Lung (tissue), 12 donors: ENCODE results near the gene BRD3. TPM values are rescaled to one million over a fixed set of nuclear protein-coding genes. Genes with fewer than 3 reads are reported as not detected.

Experiments
- ATAC-seq: fragments of 200-7000 bp; cut with Tn5 transposase; one replicate; pipeline ENCODE4 v1.9.1; 2020; ENCODE audit warnings: moderate number of reproducible peaks; ENCODE audit not compliant: insufficient read depth, low FRiP score
- DNase-seq, 3 donors: peaks; one replicate each; pipeline ENCODE4 v3.0.0-alpha.2; 2013 to 2017
- H3K27ac ChIP-seq, 2 donors: one replicate each; pipeline ENCODE4 v1.5.1; 2013; ENCODE audit warnings: mild to moderate bottlenecking in 2 of 2, moderate library complexity in 2 of 2, control low read depth in 1 of 2, inconsistent platforms in 1 of 2, low read depth in 1 of 2, low read length in 1 of 2
- H3K27me3 ChIP-seq, 3 donors: one replicate each; pipeline ENCODE4 v1.5.1; 2013; ENCODE audit warnings: low read length in 2 of 3; ENCODE audit not compliant: control insufficient read depth in 3 of 3, insufficient read depth in 3 of 3
- H3K36me3 ChIP-seq, 4 donors: one replicate each; pipeline ENCODE4 v1.5.1; 2013; ENCODE audit warnings: low read length in 4 of 4, mild to moderate bottlenecking in 1 of 4, moderate library complexity in 1 of 4; ENCODE audit not compliant: control insufficient read depth in 4 of 4, insufficient read depth in 4 of 4
- H3K4me1 ChIP-seq, 5 donors: one replicate each; pipeline ENCODE4 v1.5.1; 2013; ENCODE audit warnings: low read length in 5 of 5, mild to moderate bottlenecking in 2 of 5, moderate library complexity in 1 of 5; ENCODE audit not compliant: control insufficient read depth in 5 of 5, insufficient read depth in 5 of 5
- H3K4me3 ChIP-seq: one replicate; pipeline ENCODE4 v1.5.1; 2013; ENCODE audit warnings: mild to moderate bottlenecking, control low read depth, moderate library complexity
- H3K9ac ChIP-seq, 2 donors: one replicate each; pipeline ENCODE4 v1.5.1; 2013; ENCODE audit warnings: low read length in 2 of 2, control low read depth in 1 of 2; ENCODE audit not compliant: insufficient read depth in 1 of 2
- H3K9me3 ChIP-seq, 4 donors: one replicate each; pipeline ENCODE4 v1.5.1; 2013; ENCODE audit warnings: low read length in 3 of 4, mild to moderate bottlenecking in 1 of 4, moderate library complexity in 1 of 4; ENCODE audit not compliant: control insufficient read depth in 4 of 4, insufficient read depth in 3 of 4
- CTCF ChIP-seq: IDR thresholded peaks from 2 replicates; pipeline ENCODE4 v1.5.1; 2012; ENCODE audit warnings: mild to moderate bottlenecking; ENCODE audit errors: control extremely low read depth, extremely low read depth
- WGBS, 2 donors: extraction: QIAGEN DNeasy Blood & Tissue Kit; methylation state at CpG; one replicate each; pipeline ENCODE4 v1.1.7; 2013; 5-methylcytosine and 5-hydroxymethylcytosine counted together
- polyA plus RNA-seq, 2 donors: library from polyadenylated mRNA; stranded (reverse); fragments of 200-250 nt; gene quantifications; one replicate each; pipeline ENCODE4 v1.2.1, GENCODE V29; 2013
- total RNA-seq, 2 donors: library from RNA; depleted of rRNA in 1 of 2; stranded (reverse); fragments of >200 nt in 1 of 2; gene quantifications; one replicate each; pipeline ENCODE4 v1.2.1, GENCODE V29; 2014 to 2021
- donor health status: control.
- donor health status: control.
- donor health status: Bipolar disorder and iron deficiency.
- donor health status: healthy.
- donor health status: DM: yes; HTN: yes; CAD: no.

The BRD3 gene
- total and polyA plus RNA-seq, 4 donors = 9.1 to 38.5 (median 21.9) TPM

- no peaks in the 10 kb centered on the region for H3K4me1 ChIP-seq
- peaks cover 10 to 53% (median 40%) of the 10 kb centered on the region in 4 donors for H3K36me3 ChIP-seq
- H3K27me3 ChIP-seq = no peaks in the 10 kb centered on the region
- no peak for DNase-seq
- H3K4me3 ChIP-seq = no peak overlapping the region
- H3K27ac ChIP-seq = no peak overlapping the region
- no peak overlapping the region for H3K9ac ChIP-seq
- 60 to 68% methylated on average over 21 of the region's 21 CpGs for WGBS, 2 donors
- H3K9me3 ChIP-seq = peaks cover 0 to 4% (median under 1%) of the 10 kb centered on the region in 4 donors
- ATAC-seq = no peak
- no peak for TF ChIP-seq CTCF
Observed at GRCh38 chr9:134040781-134041648, 26.8 kb downstream of the BRD3 start.

GRCh38 chr9:134040176-134040565 is 27.7 kb downstream of the BRD3 start:
- peaks cover 0 to 4% (median under 1%) of the 10 kb centered on the region in 4 donors for H3K9me3 ChIP-seq
- no peak overlapping the region for H3K9ac ChIP-seq
- ATAC-seq (no peak), DNase-seq (no peak)
- TF ChIP-seq CTCF = no peak
- H3K4me1 ChIP-seq = no peaks in the 10 kb centered on the region
- 96 to 98% methylated on average over 17 of the region's 17 CpGs for WGBS, 2 donors
- no peak overlapping the region for H3K4me3 ChIP-seq
- H3K36me3 ChIP-seq = peaks cover 15 to 54% (median 44%) of the 10 kb centered on the region in 4 donors
- H3K27ac ChIP-seq = no peak overlapping the region
- H3K27me3 ChIP-seq = no peaks in the 10 kb centered on the region

GRCh38 chr9:134039386-134040175 is 28.2 kb downstream of the BRD3 start:
- DNase-seq (no peak), ATAC-seq (no peak)
- WGBS, 2 donors = 94 to 97% methylated on average over 19 to 20 of the region's 20 CpGs
- Histone ChIP-seq H3K27me3 (no peaks in the 10 kb centered on the region), H3K36me3 (peaks cover 15 to 55% (median 46%) of the 10 kb centered on the region in 4 donors), H3K4me1 (no peaks in the 10 kb centered on the region), H3K4me3 (no peak overlapping the region), H3K9me3 (peaks cover 0 to 4% (median under 1%) of the 10 kb centered on the region in 4 donors), H3K9ac (no peak overlapping the region), H3K27ac (no peak overlapping the region)
- TF ChIP-seq CTCF = no peak
